ENCODE measurements around the gene SERPINA1. TPM values are rescaled to one million over a fixed set of nuclear protein-coding genes. Genes with fewer than 3 reads are reported as not detected.
"Not testable (repeated sequence)": the region's sequence is repeated elsewhere in the genome, so short reads cannot be mapped to it uniquely, and the experiment has no call there.

Gene SERPINA1
- total RNA-seq, 1 experiment from 2014 or later, result 5.1 TPM

DNA sequence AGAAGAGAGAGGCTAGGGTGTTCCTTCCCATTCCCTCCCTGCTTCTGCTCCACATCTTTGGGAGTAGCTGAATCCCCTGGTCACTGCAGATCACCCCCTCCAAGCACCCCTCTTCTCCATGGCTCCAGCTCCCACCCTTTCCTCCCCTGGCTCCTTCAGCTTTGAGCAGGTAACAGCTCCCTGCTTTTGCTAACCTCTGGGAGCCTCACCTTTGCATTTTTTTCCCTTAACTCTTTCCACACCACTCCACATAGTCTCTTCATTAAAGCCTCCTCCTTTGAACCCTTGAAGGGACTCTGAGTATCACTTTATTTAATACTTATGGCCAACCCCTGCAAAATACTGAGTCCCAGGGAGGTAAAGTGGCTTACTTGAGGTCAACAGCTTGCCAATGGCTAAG is 39.6 kb downstream of the SERPINA1 start:
- Mint-ChIP-seq H3K27ac (no peak overlapping the region), H3K4me1 (no peaks in the 10 kb centered on the region), H3K4me3 (no peak overlapping the region), H3K36me3 (0 out of 2 replicates have a peak, but pooled peaks cover 3% of the 10 kb centered on the region), H3K9me3 (peaks cover 23% of the 10 kb centered on the region), H3K27me3 (ENCODE audit: low read depth) (0 out of 2 replicates have a peak, but pooled peaks cover 2% of the 10 kb centered on the region)
- ChIA-PET CTCF (interaction anchor here (1.2 to 1.5 kb wide), 3 partner anchors 23 to 138 kb away, joined by 4 to 7 read pairs (median 5); no protein-coding TSS in a partner anchor), POLR2A (no interaction called here)
- DNase-seq (ENCODE audit: low spot score), result no peak
- no peak for TF ChIP-seq SMAD4 (CRISPR knock-in tag; IDR thresholded peaks at IDR 0.05)
- no peak for TF ChIP-seq RORB (CRISPR knock-in tag; IDR thresholded peaks at IDR 0.05)
- TF ChIP-seq, protein P1, sequence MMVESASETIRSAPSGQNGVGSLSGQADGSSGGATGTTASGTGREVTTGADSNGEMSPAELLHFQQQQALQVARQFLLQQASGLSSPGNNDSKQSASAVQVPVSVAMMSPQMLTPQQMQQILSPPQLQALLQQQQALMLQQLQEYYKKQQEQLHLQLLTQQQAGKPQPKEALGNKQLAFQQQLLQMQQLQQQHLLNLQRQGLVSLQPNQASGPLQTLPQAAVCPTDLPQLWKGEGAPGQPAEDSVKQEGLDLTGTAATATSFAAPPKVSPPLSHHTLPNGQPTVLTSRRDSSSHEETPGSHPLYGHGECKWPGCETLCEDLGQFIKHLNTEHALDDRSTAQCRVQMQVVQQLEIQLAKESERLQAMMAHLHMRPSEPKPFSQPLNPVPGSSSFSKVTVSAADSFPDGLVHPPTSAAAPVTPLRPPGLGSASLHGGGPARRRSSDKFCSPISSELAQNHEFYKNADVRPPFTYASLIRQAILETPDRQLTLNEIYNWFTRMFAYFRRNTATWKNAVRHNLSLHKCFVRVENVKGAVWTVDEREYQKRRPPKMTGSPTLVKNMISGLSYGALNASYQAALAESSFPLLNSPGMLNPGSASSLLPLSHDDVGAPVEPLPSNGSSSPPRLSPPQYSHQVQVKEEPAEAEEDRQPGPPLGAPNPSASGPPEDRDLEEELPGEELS (CRISPR knock-in tag; IDR thresholded peaks at IDR 0.05), result no peak
- no peak for TF ChIP-seq CREB1 (CRISPR knock-in tag; IDR thresholded peaks at IDR 0.05)
- ATAC-seq, result no peak

DNA sequence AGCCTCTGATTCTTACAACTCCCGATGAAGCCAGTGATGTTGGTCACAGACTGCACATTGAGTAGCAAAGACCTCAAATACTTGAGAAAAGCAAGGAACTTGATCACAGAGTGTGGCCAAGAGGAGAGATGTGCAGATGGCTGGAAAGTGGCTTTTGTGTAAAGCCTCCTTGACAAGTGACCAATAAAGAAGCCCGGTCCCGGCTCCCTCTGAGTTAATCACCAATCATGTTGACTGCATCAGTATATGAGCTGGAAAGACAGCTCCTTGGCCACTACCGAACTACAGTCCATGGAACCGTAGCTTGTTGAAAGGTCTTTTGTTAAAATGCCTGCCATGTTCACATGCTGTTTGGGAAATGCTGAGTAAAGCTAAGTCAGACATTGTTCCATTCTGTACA is 41.6 kb downstream of the SERPINA1 start:
- no peak overlapping the region for H3K4me3 Mint-ChIP-seq
- peaks cover 14% of the 10 kb centered on the region for H3K9me3 Mint-ChIP-seq
- H3K27ac Mint-ChIP-seq, result no peak overlapping the region
- ATAC-seq, result no peak
- no peaks in the 10 kb centered on the region for H3K4me1 Mint-ChIP-seq
- POLR2A ChIA-PET, result no interaction called here
- TF ChIP-seq EMX1 (CRISPR knock-in tag; IDR thresholded peaks at IDR 0.05) (no peak), ZNF423 (CRISPR knock-in tag; IDR thresholded peaks at IDR 0.05) (no peak), NR1H2 (CRISPR knock-in tag; IDR thresholded peaks at IDR 0.05) (no peak), ZNF396 (CRISPR knock-in tag; IDR thresholded peaks at IDR 0.05; ENCODE audit: borderline replicate concordance) (no peak), PRRX2 (CRISPR knock-in tag; IDR thresholded peaks at IDR 0.05) (no peak), ZNF317 (CRISPR knock-in tag; IDR thresholded peaks at IDR 0.05; ENCODE audit: borderline replicate concordance, low read depth) (no peak), TEAD4 (CRISPR knock-in tag; IDR thresholded peaks at IDR 0.05) (no peak), ZMAT4 (CRISPR knock-in tag; IDR thresholded peaks at IDR 0.05) (no peak), CREB1 (CRISPR knock-in tag; IDR thresholded peaks at IDR 0.05) (no peak)
- TF ChIP-seq, protein P2, sequence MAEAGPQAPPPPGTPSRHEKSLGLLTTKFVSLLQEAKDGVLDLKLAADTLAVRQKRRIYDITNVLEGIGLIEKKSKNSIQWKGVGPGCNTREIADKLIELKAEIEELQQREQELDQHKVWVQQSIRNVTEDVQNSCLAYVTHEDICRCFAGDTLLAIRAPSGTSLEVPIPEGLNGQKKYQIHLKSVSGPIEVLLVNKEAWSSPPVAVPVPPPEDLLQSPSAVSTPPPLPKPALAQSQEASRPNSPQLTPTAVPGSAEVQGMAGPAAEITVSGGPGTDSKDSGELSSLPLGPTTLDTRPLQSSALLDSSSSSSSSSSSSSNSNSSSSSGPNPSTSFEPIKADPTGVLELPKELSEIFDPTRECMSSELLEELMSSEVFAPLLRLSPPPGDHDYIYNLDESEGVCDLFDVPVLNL (CRISPR knock-in tag; IDR thresholded peaks at IDR 0.05; ENCODE audit: borderline replicate concordance, low read depth), result no peak
- TF ChIP-seq, protein P3, sequence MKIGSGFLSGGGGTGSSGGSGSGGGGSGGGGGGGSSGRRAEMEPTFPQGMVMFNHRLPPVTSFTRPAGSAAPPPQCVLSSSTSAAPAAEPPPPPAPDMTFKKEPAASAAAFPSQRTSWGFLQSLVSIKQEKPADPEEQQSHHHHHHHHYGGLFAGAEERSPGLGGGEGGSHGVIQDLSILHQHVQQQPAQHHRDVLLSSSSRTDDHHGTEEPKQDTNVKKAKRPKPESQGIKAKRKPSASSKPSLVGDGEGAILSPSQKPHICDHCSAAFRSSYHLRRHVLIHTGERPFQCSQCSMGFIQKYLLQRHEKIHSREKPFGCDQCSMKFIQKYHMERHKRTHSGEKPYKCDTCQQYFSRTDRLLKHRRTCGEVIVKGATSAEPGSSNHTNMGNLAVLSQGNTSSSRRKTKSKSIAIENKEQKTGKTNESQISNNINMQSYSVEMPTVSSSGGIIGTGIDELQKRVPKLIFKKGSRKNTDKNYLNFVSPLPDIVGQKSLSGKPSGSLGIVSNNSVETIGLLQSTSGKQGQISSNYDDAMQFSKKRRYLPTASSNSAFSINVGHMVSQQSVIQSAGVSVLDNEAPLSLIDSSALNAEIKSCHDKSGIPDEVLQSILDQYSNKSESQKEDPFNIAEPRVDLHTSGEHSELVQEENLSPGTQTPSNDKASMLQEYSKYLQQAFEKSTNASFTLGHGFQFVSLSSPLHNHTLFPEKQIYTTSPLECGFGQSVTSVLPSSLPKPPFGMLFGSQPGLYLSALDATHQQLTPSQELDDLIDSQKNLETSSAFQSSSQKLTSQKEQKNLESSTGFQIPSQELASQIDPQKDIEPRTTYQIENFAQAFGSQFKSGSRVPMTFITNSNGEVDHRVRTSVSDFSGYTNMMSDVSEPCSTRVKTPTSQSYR (CRISPR knock-in tag; IDR thresholded peaks at IDR 0.05), result no peak
- TF ChIP-seq, protein P4, sequence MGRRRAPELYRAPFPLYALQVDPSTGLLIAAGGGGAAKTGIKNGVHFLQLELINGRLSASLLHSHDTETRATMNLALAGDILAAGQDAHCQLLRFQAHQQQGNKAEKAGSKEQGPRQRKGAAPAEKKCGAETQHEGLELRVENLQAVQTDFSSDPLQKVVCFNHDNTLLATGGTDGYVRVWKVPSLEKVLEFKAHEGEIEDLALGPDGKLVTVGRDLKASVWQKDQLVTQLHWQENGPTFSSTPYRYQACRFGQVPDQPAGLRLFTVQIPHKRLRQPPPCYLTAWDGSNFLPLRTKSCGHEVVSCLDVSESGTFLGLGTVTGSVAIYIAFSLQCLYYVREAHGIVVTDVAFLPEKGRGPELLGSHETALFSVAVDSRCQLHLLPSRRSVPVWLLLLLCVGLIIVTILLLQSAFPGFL (CRISPR knock-in tag; IDR thresholded peaks at IDR 0.05; ENCODE audit: borderline replicate concordance), result no peak
- H3K36me3 Mint-ChIP-seq, result no peaks in the 10 kb centered on the region
- 0 out of 2 replicates have a peak, but pooled peaks cover 2% of the 10 kb centered on the region for H3K27me3 Mint-ChIP-seq (ENCODE audit: low read depth)
- DNase-seq (ENCODE audit: low spot score), result no peak
- CTCF ChIA-PET, result interaction anchor here (0.9 to 1.8 kb wide), 2 partner anchors 9 to 77 kb away, joined by 3 to 5 read pairs; no protein-coding TSS in a partner anchor

DNA sequence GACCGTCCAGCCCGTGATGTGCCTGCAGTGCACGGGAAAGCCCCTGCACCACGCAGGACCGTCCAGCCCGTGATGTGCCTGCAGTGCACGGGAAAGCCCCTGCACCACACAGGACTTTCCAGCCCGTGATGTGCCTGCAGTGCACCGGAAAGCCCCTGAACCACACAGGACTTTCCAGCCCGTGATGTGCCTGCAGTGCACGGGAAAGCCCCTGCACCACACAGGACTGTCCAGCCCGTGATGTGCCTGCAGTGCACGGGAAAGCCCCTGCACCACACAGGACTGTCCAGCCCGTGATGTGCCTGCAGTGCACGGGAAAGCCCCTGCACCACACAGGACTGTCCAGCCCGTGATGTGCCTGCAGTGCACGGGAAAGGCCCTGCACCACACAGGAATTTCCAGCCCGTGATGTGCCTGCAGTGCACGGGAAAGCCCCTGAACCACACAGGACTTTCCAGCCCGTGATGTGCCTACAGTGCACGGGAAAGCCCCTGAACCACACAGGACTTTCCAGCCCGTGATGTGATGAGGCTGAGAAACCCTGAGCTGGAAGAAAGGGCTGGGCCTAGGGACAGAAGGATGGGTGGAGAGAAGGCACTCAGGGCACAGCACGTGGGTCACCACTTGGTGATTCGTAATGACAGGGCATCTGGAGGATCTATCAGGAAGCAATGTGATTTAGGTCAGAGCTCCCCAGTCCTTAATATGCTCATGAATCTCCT is 42.2 kb downstream of the SERPINA1 start:
- CTCF ChIA-PET, result interaction anchor here (1.8 kb wide), 1 partner anchor 10 kb away, joined by 5 read pairs; no protein-coding TSS in a partner anchor
- H3K27me3 Mint-ChIP-seq (ENCODE audit: low read depth); DNase-seq (ENCODE audit: low spot score); H3K9me3 Mint-ChIP-seq; POLR2A ChIA-PET; H3K27ac Mint-ChIP-seq; H3K36me3 Mint-ChIP-seq; H3K4me3 Mint-ChIP-seq; ATAC-seq; H3K4me1 Mint-ChIP-seq: not testable (repeated sequence)
